Astrocyte of the spinal cord (primary cell): ENCODE data around the gene XRCC6.

Experiments used
- DNase-seq: peaks from one replicate; pipeline ENCODE4 v3.0.0; 2011; ENCODE audit warnings: low read depth, low spot score
- H3K4me3 ChIP-seq: 2 replicates; pipeline ENCODE4 v1.5.1; 2011; ENCODE audit warnings: low read depth, mild to moderate bottlenecking, low read length, moderate library complexity
- in situ Hi-C: cut with HindIII; loops from 2 replicates; pipeline ENCODE4 v1.10.0; 2017; ENCODE audit warnings: low sequenced_read_pairs
- TF ChIP-seq, protein P1 (sequence below): IDR thresholded peaks from 2 replicates; pipeline ENCODE4 v1.5.1; 2012; ENCODE audit warnings: low read depth, mild to moderate bottlenecking, low read length, inconsistent platforms

The XRCC6 gene

DNA sequence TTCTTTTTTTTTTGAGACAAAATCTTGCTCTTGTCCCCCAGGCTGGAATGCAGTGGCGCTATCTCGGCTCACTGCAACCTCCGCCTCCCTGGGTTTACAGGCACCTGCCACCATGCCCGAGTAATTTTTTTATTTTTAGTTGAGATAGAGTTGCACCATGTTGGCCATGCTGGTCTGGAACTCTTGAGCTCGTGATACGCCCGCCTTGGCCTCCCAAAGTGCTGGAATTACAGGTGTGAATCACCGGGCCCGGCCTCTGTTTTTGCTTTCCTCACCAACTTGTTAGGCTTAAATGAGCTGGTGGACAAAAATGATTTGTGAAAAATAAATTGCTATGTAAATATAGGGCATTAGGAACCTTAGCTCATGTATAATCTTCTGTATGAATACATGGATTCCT lies 81.7 kb downstream of the XRCC6 start:
- in situ Hi-C loops = no loop called here
- TF ChIP-seq, protein P1, sequence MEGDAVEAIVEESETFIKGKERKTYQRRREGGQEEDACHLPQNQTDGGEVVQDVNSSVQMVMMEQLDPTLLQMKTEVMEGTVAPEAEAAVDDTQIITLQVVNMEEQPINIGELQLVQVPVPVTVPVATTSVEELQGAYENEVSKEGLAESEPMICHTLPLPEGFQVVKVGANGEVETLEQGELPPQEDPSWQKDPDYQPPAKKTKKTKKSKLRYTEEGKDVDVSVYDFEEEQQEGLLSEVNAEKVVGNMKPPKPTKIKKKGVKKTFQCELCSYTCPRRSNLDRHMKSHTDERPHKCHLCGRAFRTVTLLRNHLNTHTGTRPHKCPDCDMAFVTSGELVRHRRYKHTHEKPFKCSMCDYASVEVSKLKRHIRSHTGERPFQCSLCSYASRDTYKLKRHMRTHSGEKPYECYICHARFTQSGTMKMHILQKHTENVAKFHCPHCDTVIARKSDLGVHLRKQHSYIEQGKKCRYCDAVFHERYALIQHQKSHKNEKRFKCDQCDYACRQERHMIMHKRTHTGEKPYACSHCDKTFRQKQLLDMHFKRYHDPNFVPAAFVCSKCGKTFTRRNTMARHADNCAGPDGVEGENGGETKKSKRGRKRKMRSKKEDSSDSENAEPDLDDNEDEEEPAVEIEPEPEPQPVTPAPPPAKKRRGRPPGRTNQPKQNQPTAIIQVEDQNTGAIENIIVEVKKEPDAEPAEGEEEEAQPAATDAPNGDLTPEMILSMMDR = no peak
- DNase-seq = no peak
- H3K4me3 ChIP-seq = no peak overlapping the region

DNA sequence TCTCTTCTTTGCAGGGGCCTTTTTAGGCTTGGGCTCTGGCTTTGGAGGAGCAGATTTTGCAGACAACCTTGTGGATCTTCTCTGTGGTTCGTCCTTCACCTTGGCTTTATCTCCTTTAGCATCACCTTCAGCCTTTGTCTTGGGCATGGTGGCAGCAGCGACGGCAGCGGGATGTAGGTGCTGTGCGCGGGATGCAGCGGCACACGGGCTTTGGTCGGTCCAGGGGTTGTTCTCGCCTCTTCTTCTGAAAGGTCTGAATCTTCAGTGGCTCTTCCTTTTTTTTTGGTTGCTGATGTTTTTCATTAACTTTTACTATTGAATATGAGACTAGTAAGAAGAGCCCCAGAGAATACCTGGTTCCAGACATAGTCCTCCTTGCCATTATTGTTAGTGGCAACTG lies 88.2 kb downstream of the XRCC6 start:
- H3K4me3 ChIP-seq = no peak overlapping the region
- TF ChIP-seq, protein P1 = no peak
- no peak for DNase-seq
- in situ Hi-C loops = no loop called here

DNA sequence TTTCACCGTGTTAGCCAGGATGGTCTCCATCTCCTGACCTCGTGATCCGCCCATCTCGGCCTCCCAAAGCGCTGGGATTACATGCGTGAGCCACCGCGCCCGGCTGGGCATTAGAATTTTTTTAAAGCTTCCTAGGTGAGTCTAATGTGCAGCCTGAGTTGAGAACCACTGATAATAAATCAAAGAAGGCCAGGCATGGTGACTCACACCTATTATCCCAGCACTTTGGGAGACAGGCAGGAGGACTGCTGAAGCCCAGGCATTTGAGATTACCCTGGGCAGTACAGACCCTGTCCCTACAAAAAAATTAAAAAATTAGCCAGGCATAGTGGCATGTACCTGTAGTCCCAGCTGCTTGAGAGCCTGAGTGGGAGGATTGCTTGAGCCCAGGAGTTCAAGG lies 91.9 kb downstream of the XRCC6 start:
- TF ChIP-seq, protein P1 = no peak
- no peak overlapping the region for H3K4me3 ChIP-seq
- no peak for DNase-seq
- in situ Hi-C loops = no loop called here
